Gastroesophageal sphincter (tissue), 4 donors: ENCODE results near the gene FNTB. TPM values are rescaled to one million over a fixed set of nuclear protein-coding genes. Genes with fewer than 3 reads are reported as not detected.

Experiments
- ATAC-seq: fragments of 150-250 bp; one replicate; pipeline ENCODE4 v1.9.1; 2016; ENCODE audit warnings: mild to moderate bottlenecking, moderate library complexity
- H3K27ac ChIP-seq, 4 donors: fragments of 200-600 bp; sonication (generic) in 3 of 4; 1 replicate in 3 of 4; 2 replicates in 1 of 4; pipeline ENCODE4 v1.5.1; 2016 to 2019
- H3K27me3 ChIP-seq: fragments of 200-600 bp; sonication (generic); one replicate; pipeline ENCODE4 v1.5.1; 2019
- H3K36me3 ChIP-seq, 2 donors: fragments of 200-600 bp; sonication (generic); one replicate each; pipeline ENCODE4 v1.5.1; 2019; ENCODE audit warnings: control low read depth in 1 of 2
- H3K4me1 ChIP-seq, 3 donors: fragments of 200-600 bp; sonication (generic); 1 replicate in 2 of 3; 2 replicates in 1 of 3; pipeline ENCODE4 v1.5.1; 2016 to 2019; ENCODE audit warnings: control low read depth in 2 of 3
- H3K4me3 ChIP-seq, 2 donors: fragments of 200-600 bp; sonication (generic); one replicate each; pipeline ENCODE4 v1.5.1; 2019; ENCODE audit warnings: mild to moderate bottlenecking in 1 of 2, moderate library complexity in 1 of 2
- H3K9me3 ChIP-seq, 3 donors: fragments of 200-600 bp; sonication (generic); one replicate each; pipeline ENCODE4 v1.5.1; 2017 to 2019; ENCODE audit warnings: control low read depth in 2 of 3
- CTCF ChIP-seq, 4 experiments: fragments of 200-600 bp in 2 of 4; fragments of 450-650 bp in 2 of 4; sonication (generic) in 1 of 4; IDR thresholded peaks; one replicate each; pipeline ENCODE4 v1.5.1; 2017 to 2019; ENCODE audit warnings: antibody characterized with exemption in 4 of 4, mild to moderate bottlenecking in 2 of 4, moderate library complexity in 2 of 4
- EP300 ChIP-seq: sonication (generic); formaldehyde crosslinking; IDR thresholded peaks from one replicate; pipeline ENCODE4 v1.6.1; 2017; ENCODE audit warnings: antibody characterized with exemption, mild to moderate bottlenecking
- POLR2A ChIP-seq, 2 donors: fragments of 450-650 bp; IDR thresholded peaks; one replicate each; pipeline ENCODE4 v1.6.1; 2017; ENCODE audit warnings: antibody characterized with exemption in 2 of 2, mild to moderate bottlenecking in 2 of 2, moderate library complexity in 1 of 2
- POLR2AphosphoS5 ChIP-seq: sonication (generic); formaldehyde crosslinking; IDR thresholded peaks from one replicate; pipeline ENCODE4 v1.6.1; 2017; ENCODE audit warnings: antibody characterized with exemption
- WGBS, 2 donors: methylation state at CpG; one replicate each; pipeline ENCODE4 v1.1.5; 2018; ENCODE audit warnings: low coverage in 1 of 2; 5-methylcytosine and 5-hydroxymethylcytosine counted together
- total RNA-seq, 4 donors: library from RNA; depleted of rRNA; stranded (reverse); fragments of >200 nt; gene quantifications; one replicate each; pipeline ENCODE4 v1.1.0, GENCODE V29; 2016

Gene FNTB
- total RNA-seq, 4 donors from 2014 or later, result 12.5 to 22.7 (median 17.2) TPM

GRCh38 chr14:64952598-64953309 lies 33.9 kb upstream of the FNTB start:
- Histone ChIP-seq H3K36me3 (peaks cover 0 to 29% of the 10 kb centered on the region in 2 donors), H3K4me3 (no peak overlapping the region), H3K4me1 (peaks cover 0 to 6% (median 0%) of the 10 kb centered on the region in 3 donors), H3K9me3 (no peaks in the 10 kb centered on the region), H3K27me3 (no peaks in the 10 kb centered on the region), H3K27ac (no peak overlapping the region)
- no peak for ATAC-seq
- TF ChIP-seq POLR2A (IDR thresholded peaks at IDR 0.05), result no peak
- no peak for TF ChIP-seq CTCF (IDR thresholded peaks at IDR 0.05)
- no peak for TF ChIP-seq EP300
- no peak for TF ChIP-seq POLR2AphosphoS5
- WGBS, 2 donors, result 69 to 80% methylated on average over 3 to 7 of the region's 7 CpGs

GRCh38 chr14:64953310-64953654 lies 33.4 kb upstream of the FNTB start:
- Histone ChIP-seq H3K36me3 (peaks cover 0 to 24% of the 10 kb centered on the region in 2 donors), H3K4me3 (no peak overlapping the region), H3K9me3 (no peaks in the 10 kb centered on the region), H3K27me3 (no peaks in the 10 kb centered on the region), H3K4me1 (peaks cover 0 to 6% (median 0%) of the 10 kb centered on the region in 3 donors), H3K27ac (no peak overlapping the region)
- 94 to 98% methylated on average over 5 to 6 of the region's 8 CpGs for WGBS, 2 donors
- no peak for TF ChIP-seq CTCF (IDR thresholded peaks at IDR 0.05)
- TF ChIP-seq EP300, result no peak
- TF ChIP-seq POLR2A (IDR thresholded peaks at IDR 0.05), result no peak
- no peak for TF ChIP-seq POLR2AphosphoS5
- ATAC-seq, result no peak

- 88 to 98% methylated on average over 6 of the region's 6 CpGs for WGBS, 2 donors
- no peaks in the 10 kb centered on the region for H3K27me3 ChIP-seq
- H3K36me3 ChIP-seq, result peaks cover 0 to 20% of the 10 kb centered on the region in 2 donors
- H3K9me3 ChIP-seq, result no peaks in the 10 kb centered on the region
- H3K4me1 ChIP-seq, result peaks cover 0 to 6% (median 0%) of the 10 kb centered on the region in 3 donors
- TF ChIP-seq POLR2A (IDR thresholded peaks at IDR 0.05), result no peak
- no peak for TF ChIP-seq CTCF (IDR thresholded peaks at IDR 0.05)
- no peak for TF ChIP-seq POLR2AphosphoS5
- TF ChIP-seq EP300, result no peak
- H3K27ac ChIP-seq, result no peak overlapping the region
- no peak for ATAC-seq
- no peak overlapping the region for H3K4me3 ChIP-seq
Measured at GRCh38 chr14:64953661-64954060, 33.0 kb upstream of the FNTB start.

- WGBS, 2 donors, result 80% methylated on average over 7 of the region's 9 CpGs; no CpG with 5 or more reads in 1 of the 2 donors
- ATAC-seq, result no peak
- TF ChIP-seq CTCF (IDR thresholded peaks at IDR 0.05), result no peak
- TF ChIP-seq EP300, result no peak
- no peak for TF ChIP-seq POLR2A (IDR thresholded peaks at IDR 0.05)
- TF ChIP-seq POLR2AphosphoS5, result no peak
- Histone ChIP-seq H3K4me3 (no peak overlapping the region), H3K9me3 (no peaks in the 10 kb centered on the region), H3K27ac (no peak overlapping the region), H3K4me1 (peaks cover 0 to 6% (median 0%) of the 10 kb centered on the region in 3 donors), H3K27me3 (no peaks in the 10 kb centered on the region), H3K36me3 (peaks cover 0 to 19% of the 10 kb centered on the region in 2 donors)
Measured at GRCh38 chr14:64954491-64955240, 32.0 kb upstream of the FNTB start.
